Activated naive CD8-positive, alpha-beta T cell treated with anti-CD3 and anti-CD28 coated beads, Interleukin-2, amount 50 U/mL, for 24 hours (primary cell): ENCODE results near the gene NFKB2.
A peak's percentile ranks its signal among the peaks of the same experiment; 100 is the strongest.

Experiments used
- ATAC-seq: fragments of 150-1000 bp; cut with Tn5 transposase; one replicate; pipeline ENCODE4 v1.10.0; 2021
- DNase-seq: peaks from one replicate; pipeline ENCODE4 v3.0.0; 2021
- H3K27ac Mint-ChIP-seq: one replicate; pipeline ENCODE4 v1.8.0; 2021; ENCODE audit warnings: mild to moderate bottlenecking, mixed read lengths
- H3K27me3 Mint-ChIP-seq: one replicate; pipeline ENCODE4 v1.8.0; 2021; ENCODE audit warnings: mixed read lengths
- H3K36me3 Mint-ChIP-seq: one replicate; pipeline ENCODE4 v1.8.0; 2021; ENCODE audit warnings: low read depth, mixed read lengths
- H3K4me1 Mint-ChIP-seq: one replicate; pipeline ENCODE4 v1.8.0; 2021; ENCODE audit warnings: mixed read lengths
- H3K4me3 Mint-ChIP-seq: one replicate; pipeline ENCODE4 v1.8.0; 2021; ENCODE audit warnings: mild to moderate bottlenecking, moderate library complexity, mixed read lengths
- H3K9me3 Mint-ChIP-seq: one replicate; pipeline ENCODE4 v1.8.0; 2021; ENCODE audit warnings: mixed read lengths

Gene NFKB2

DNA sequence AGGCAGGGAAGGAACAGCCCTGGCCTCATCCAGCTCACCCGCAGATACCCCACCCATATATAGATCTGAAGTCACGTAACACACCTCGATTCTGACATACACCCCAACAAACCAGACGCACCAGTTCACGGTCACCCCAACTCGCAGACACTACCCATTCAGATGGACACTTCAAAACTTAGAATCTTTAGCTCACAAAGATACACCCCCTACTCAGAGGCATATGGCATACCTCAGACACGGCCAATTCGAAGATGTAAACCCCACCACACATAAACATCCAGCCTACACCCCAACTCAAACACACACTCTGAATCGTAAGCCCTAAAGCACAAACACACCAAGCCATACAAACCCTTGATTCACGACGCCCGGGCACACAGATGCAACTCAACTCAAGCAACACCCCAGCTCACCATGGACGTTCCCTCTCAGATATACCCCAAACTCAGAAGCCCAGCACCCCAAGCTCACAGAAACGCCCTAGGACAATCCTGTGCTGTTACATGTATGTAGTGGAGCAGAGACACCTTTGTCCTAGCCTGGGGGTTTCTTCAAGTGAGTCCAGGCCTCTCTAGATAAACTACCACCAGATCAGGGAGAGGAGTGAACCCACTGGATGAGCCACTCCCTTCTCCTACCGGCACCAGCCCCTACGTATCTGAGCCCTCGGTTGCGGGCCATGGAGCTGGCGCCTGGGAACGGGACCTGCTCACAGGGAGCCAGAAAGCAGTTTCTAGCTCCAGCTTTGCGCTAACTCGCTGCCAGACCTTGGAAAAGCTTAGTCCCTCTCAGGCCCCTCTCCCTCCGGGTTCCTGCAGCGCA, 14.3 kb downstream of the NFKB2 start:
- Mint-ChIP-seq H3K4me1 (peaks cover 52% of the 10 kb centered on the region), H3K27ac (peak overlapping the region; percentile 52), H3K9me3 (no peaks in the 10 kb centered on the region), H3K4me3 (peak overlapping the region; percentile 75), H3K36me3 (no peaks in the 10 kb centered on the region), H3K27me3 (peaks cover 23% of the 10 kb centered on the region)
- no peak for ATAC-seq
- no peak for DNase-seq

- H3K27me3 Mint-ChIP-seq, result peaks cover 23% of the 10 kb centered on the region
- ATAC-seq, result peak; percentile 8
- H3K36me3 Mint-ChIP-seq, result no peaks in the 10 kb centered on the region
- H3K4me1 Mint-ChIP-seq, result peaks cover 51% of the 10 kb centered on the region
- DNase-seq, result peak; percentile 72
- no peaks in the 10 kb centered on the region for H3K9me3 Mint-ChIP-seq
- peak overlapping the region; percentile 52 for H3K27ac Mint-ChIP-seq
- H3K4me3 Mint-ChIP-seq, result peak overlapping the region; percentile 75
Measured at GRCh38 chr10:102410429-102411073, 15.0 kb downstream of the NFKB2 start.

- no peak for ATAC-seq
- Mint-ChIP-seq H3K27ac (peak overlapping the region; percentile 57), H3K27me3 (peaks cover 29% of the 10 kb centered on the region), H3K4me1 (peaks cover 44% of the 10 kb centered on the region), H3K9me3 (no peaks in the 10 kb centered on the region), H3K36me3 (no peaks in the 10 kb centered on the region), H3K4me3 (peak overlapping the region; percentile 69)
- DNase-seq, result no peak
Measured at GRCh38 chr10:102411341-102412255, 16.1 kb downstream of the NFKB2 start.

DNA sequence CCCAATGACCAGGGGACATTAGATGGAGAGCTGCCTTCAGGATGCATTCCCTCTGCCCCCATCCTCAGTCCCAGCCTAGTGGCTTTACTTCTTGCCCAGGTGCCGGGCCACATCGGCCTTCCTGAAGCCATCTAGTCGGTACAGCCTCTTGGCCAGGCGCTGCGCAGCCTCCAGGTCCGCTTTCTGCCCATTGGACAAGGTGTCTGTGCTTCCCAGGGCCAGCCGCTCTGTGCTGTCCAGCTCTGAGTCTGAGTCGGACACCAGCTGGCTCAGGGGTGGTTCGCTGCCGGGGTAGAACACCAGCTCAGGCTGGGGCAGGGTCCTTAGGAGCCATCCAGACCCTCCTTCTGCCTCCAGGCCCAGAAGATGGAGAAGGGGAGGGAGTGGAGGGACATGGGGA, 16.8 kb downstream of the NFKB2 start:
- Mint-ChIP-seq H3K9me3 (no peaks in the 10 kb centered on the region), H3K4me1 (peaks cover 40% of the 10 kb centered on the region), H3K36me3 (no peaks in the 10 kb centered on the region), H3K27me3 (peaks cover 33% of the 10 kb centered on the region), H3K27ac (no peak overlapping the region), H3K4me3 (no peak overlapping the region)
- no peak for ATAC-seq
- no peak for DNase-seq

DNA sequence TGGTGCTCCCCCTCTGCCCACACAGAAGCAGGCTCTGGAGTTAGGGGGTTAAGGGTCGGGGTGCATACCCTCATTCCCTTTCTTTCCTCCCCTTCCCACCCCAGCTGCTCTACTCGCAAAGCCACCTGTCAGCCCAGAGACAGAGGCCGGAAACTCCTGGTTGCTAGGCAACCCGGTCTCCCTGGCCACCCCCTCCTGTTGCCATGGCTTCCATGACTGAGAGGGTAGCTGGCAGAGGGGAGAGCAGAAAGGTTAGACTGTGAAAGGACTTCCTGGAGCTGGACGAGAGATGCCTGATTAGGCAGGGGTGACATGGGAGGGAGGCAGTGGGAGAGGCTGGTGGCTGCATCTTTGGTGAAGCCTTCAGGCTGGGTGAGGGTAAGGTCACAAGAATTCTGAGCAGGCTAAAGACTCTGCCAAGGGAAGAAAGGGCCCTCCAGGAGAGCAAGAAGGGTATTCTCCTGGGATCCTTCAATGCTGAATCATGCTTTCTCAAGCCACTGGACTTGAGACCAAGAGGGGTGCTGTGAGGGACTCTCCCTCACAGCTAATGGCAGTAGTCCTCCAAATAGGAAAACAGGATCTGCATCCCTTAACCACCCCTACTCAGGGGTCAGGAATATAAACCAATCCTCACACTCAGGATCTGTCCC, 17.7 kb downstream of the NFKB2 start:
- Mint-ChIP-seq H3K36me3 (no peaks in the 10 kb centered on the region), H3K4me3 (no peak overlapping the region), H3K27ac (no peak overlapping the region), H3K27me3 (peaks cover 41% of the 10 kb centered on the region), H3K9me3 (no peaks in the 10 kb centered on the region), H3K4me1 (peaks cover 33% of the 10 kb centered on the region)
- ATAC-seq (peak; percentile 34), DNase-seq (peak; percentile 62)

DNA sequence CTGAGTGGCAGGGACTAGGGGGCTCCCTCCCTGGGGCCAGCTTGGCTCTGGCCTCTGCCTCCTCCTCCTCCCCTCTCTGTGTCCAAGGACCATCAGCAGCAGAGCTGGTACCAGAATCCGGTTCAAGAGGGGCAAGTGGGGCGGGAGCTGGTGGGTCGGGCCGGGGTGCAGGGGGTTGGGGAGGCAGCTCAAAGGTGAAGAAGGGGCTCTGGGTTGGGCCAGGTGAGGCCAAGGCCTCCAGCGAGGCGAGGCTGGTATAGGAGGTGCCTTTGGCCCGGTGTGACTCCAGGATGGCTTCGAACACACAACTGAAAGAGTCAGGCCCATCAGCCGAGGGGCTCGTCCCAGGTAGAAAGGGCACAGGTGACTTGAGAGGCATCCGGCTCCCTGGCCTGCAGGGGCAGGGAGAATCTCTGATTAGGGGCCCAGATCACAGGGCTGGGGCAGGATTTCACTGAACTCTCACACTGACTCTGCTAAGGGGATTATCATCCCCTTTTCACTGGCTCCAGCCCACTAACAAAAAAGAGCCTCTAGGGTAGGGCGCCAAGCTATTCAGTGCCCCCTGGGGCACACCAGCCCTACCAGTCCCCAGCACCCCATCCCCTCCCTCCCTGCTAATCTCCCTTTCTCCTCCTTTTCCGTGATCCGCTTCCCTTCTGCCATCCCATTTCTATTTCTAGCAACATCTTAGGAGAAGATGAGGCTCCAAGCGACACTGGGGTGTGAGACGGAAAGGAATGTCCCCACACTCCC, 18.5 kb downstream of the NFKB2 start:
- DNase-seq, result no peak
- peaks cover 35% of the 10 kb centered on the region for H3K4me1 Mint-ChIP-seq
- H3K9me3 Mint-ChIP-seq, result no peaks in the 10 kb centered on the region
- H3K4me3 Mint-ChIP-seq, result no peak overlapping the region
- H3K27ac Mint-ChIP-seq, result no peak overlapping the region
- no peak for ATAC-seq
- H3K27me3 Mint-ChIP-seq, result peaks cover 42% of the 10 kb centered on the region
- H3K36me3 Mint-ChIP-seq, result no peaks in the 10 kb centered on the region

GRCh38 chr10:102414749-102415148, 19.2 kb downstream of the NFKB2 start:
- no peak for DNase-seq
- H3K36me3 Mint-ChIP-seq, result no peaks in the 10 kb centered on the region
- ATAC-seq, result no peak
- no peaks in the 10 kb centered on the region for H3K9me3 Mint-ChIP-seq
- H3K27ac Mint-ChIP-seq, result no peak overlapping the region
- H3K27me3 Mint-ChIP-seq, result peaks cover 44% of the 10 kb centered on the region
- H3K4me1 Mint-ChIP-seq, result peaks cover 37% of the 10 kb centered on the region
- H3K4me3 Mint-ChIP-seq, result no peak overlapping the region

DNA sequence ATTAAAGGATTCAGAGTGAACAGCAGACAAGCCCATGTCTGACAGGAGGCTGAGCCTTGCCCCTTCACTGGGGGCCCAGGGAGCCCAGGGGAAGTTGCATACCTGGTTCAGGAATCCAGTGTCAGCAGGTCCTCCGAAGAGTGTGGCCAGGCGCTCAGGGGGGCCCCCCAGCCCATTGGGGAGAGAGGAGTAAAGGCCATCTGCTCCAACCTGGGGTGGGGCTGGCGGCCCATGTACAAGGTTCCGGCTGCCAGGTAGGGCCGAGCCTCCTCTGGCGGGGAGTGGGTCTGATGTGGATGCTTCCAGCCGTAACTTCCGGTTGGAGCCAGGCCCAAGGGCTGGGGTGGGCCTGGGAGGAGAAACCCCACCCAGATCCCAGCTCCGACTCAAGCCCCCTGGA, 20.8 kb downstream of the NFKB2 start:
- DNase-seq, result no peak
- Mint-ChIP-seq H3K27me3 (peaks cover 38% of the 10 kb centered on the region), H3K4me3 (no peak overlapping the region), H3K9me3 (no peaks in the 10 kb centered on the region), H3K36me3 (peaks cover 2% of the 10 kb centered on the region), H3K4me1 (peaks cover 38% of the 10 kb centered on the region), H3K27ac (no peak overlapping the region)
- ATAC-seq, result no peak

DNA sequence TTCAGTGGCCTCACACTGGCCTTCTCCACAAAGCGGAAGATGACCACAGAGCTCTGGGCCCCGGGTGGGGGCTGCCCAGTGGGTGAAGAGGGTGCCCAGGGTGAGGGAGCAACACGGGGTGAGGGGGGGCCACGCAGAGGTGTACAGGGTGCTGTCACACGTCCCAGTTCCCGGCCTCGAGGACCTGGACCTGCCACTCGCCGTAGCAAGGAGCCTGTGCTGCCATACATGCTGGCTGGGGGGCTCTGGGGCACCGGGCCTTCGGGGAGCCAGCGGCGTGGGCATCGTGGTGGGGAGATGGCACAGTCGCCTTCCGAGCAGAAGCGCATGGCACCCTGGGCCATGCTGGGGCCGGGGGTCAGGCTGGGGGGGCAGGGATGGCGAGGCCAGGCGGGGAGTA, 21.2 kb downstream of the NFKB2 start:
- Mint-ChIP-seq H3K9me3 (no peaks in the 10 kb centered on the region), H3K4me1 (peaks cover 35% of the 10 kb centered on the region), H3K36me3 (peaks cover 2% of the 10 kb centered on the region), H3K27ac (no peak overlapping the region), H3K27me3 (peaks cover 34% of the 10 kb centered on the region), H3K4me3 (no peak overlapping the region)
- ATAC-seq, result no peak
- no peak for DNase-seq

GRCh38 chr10:102418622-102419268, 23.2 kb downstream of the NFKB2 start, which contains the start of gene PSD:
PSD (minus strand) TSS chr10:102418785; CDS start chr10:102417038, 1,747 bp downstream.
- Mint-ChIP-seq H3K9me3 (no peaks in the 10 kb centered on the region), H3K27me3 (peaks cover 30% of the 10 kb centered on the region), H3K4me1 (peaks cover 39% of the 10 kb centered on the region), H3K27ac (peak within 1 kb of the TSS; percentile 50), H3K36me3 (peaks cover 8% of the 10 kb centered on the region), H3K4me3 (peak within 1 kb of the TSS; percentile 91)
- no peak for DNase-seq
- ATAC-seq, result no peak

GRCh38 chr10:102419269-102420180, 24.0 kb downstream of the NFKB2 start:
- no peak for ATAC-seq
- Mint-ChIP-seq H3K4me3 (peak overlapping the region; percentile 91), H3K9me3 (no peaks in the 10 kb centered on the region), H3K36me3 (peaks cover 8% of the 10 kb centered on the region), H3K4me1 (peaks cover 39% of the 10 kb centered on the region), H3K27me3 (peaks cover 30% of the 10 kb centered on the region), H3K27ac (peak overlapping the region; percentile 50)
- peak; percentile 77 for DNase-seq

DNA sequence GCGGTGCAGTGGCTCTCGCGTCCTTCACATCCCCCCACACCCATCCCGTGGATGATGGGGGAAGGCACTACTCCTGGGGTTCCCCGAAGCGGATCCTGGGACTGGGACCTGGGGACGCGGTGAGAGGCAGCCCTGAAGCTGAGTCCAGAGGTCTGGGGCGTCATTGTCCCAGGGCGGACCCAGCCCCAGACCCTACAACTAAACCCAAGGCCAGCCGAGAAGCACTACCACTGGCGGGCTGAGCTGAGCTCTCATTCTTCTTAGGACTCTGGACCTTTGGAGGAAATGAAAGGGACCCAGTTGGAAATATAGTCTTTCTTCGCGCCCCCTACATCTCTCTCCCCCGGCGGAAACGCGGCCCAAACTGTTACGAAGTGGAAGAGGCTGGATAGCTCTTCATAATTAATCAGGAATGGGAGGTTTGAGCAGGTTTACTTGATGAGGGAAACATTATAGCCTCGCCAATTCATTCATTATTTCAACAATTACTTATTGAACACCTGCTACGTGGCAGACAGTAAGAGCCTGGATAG, 24.7 kb downstream of the NFKB2 start:
- Mint-ChIP-seq H3K9me3 (no peaks in the 10 kb centered on the region), H3K36me3 (peaks cover 8% of the 10 kb centered on the region), H3K27me3 (peaks cover 30% of the 10 kb centered on the region), H3K27ac (peak overlapping the region; percentile 97), H3K4me3 (peak overlapping the region; percentile 91), H3K4me1 (peaks cover 39% of the 10 kb centered on the region)
- DNase-seq, result no peak
- no peak for ATAC-seq
